H9 (cell line): ENCODE results near the gene MAP2K1. TPM values are rescaled to one million over a fixed set of nuclear protein-coding genes. Genes with fewer than 3 reads are reported as not detected.

Experiments
- DNase-seq: peaks from one replicate; pipeline ENCODE4 v3.0.0-alpha.2; 2017
- H2AFZ ChIP-seq: one replicate; pipeline ENCODE4 v1.6.1; 2013; ENCODE audit warnings: mild to moderate bottlenecking, low read length, control low read depth, moderate library complexity
- H2AK5ac ChIP-seq: 2 replicates; pipeline ENCODE4 v1.6.1; 2013; ENCODE audit warnings: low read length, control low read depth, mixed read lengths; ENCODE audit not compliant: insufficient read length
- H2BK120ac ChIP-seq: one replicate; pipeline ENCODE4 v1.6.1; 2013; ENCODE audit warnings: low read depth, mild to moderate bottlenecking, low read length, control low read depth, inconsistent platforms; ENCODE audit not compliant: poor library complexity, severe bottlenecking
- H2BK12ac ChIP-seq: 2 replicates; pipeline ENCODE4 v1.6.1; 2013; ENCODE audit warnings: low read length, control low read depth, mixed read lengths, low read depth; ENCODE audit not compliant: insufficient read length
- H2BK15ac ChIP-seq: 2 replicates; pipeline ENCODE4 v1.6.1; 2013; ENCODE audit warnings: low read depth, low read length, control low read depth
- H2BK20ac ChIP-seq: one replicate; pipeline ENCODE4 v1.6.1; 2013; ENCODE audit warnings: low read depth, mild to moderate bottlenecking, low read length, control low read depth, inconsistent platforms; ENCODE audit not compliant: poor library complexity, severe bottlenecking
- H2BK5ac ChIP-seq: 2 replicates; pipeline ENCODE4 v1.6.1; 2013; ENCODE audit warnings: low read length, control low read depth, mixed read lengths; ENCODE audit not compliant: insufficient read length
- H3K14ac ChIP-seq: 2 replicates; pipeline ENCODE4 v1.6.1; 2013; ENCODE audit warnings: low read length, control low read depth; ENCODE audit not compliant: insufficient read depth
- H3K18ac ChIP-seq: 2 replicates; pipeline ENCODE4 v1.6.1; 2013; ENCODE audit warnings: low read depth, mild to moderate bottlenecking, mixed read lengths, low read length, control low read depth; ENCODE audit not compliant: insufficient read length
- H3K23ac ChIP-seq: 2 replicates; pipeline ENCODE4 v1.6.1; 2013; ENCODE audit warnings: low read length, control low read depth, mixed read lengths, low read depth; ENCODE audit not compliant: insufficient read length
- H3K23me2 ChIP-seq: 2 replicates; pipeline ENCODE4 v1.6.1; 2013; ENCODE audit warnings: low read depth, mild to moderate bottlenecking, mixed read lengths, low read length, control low read depth; ENCODE audit not compliant: insufficient read length, poor library complexity, severe bottlenecking
- H3K27ac ChIP-seq: 2 replicates; pipeline ENCODE4 v1.5.1; 2013; ENCODE audit warnings: low read length, control low read depth, mixed read lengths, low read depth; ENCODE audit not compliant: insufficient read length
- H3K27me3 ChIP-seq: 2 replicates; pipeline ENCODE4 v1.6.1; 2013; ENCODE audit warnings: low read length, control low read depth, inconsistent platforms; ENCODE audit not compliant: insufficient read depth
- H3K4ac ChIP-seq: 2 replicates; pipeline ENCODE4 v1.6.1; 2013; ENCODE audit warnings: low read depth, mild to moderate bottlenecking, control low read depth, inconsistent platforms, low read length, moderate library complexity
- H3K4me1 ChIP-seq: 2 replicates; pipeline ENCODE4 v1.6.1; 2013; ENCODE audit warnings: low read length, control low read depth, inconsistent platforms; ENCODE audit not compliant: insufficient read depth
- H3K4me2 ChIP-seq: 2 replicates; pipeline ENCODE4 v1.6.1; 2013; ENCODE audit warnings: low read length, control low read depth, mixed read lengths; ENCODE audit not compliant: insufficient read length, insufficient read depth
- H3K56ac ChIP-seq: 2 replicates; pipeline ENCODE4 v1.6.1; 2013; ENCODE audit warnings: low read depth, mild to moderate bottlenecking, mixed read lengths, low read length, control low read depth; ENCODE audit not compliant: insufficient read length
- H3K79me1 ChIP-seq: 2 replicates; pipeline ENCODE4 v1.6.1; 2013; ENCODE audit warnings: low read depth, mild to moderate bottlenecking, moderate library complexity, low read length, control low read depth, inconsistent platforms; ENCODE audit not compliant: insufficient read depth, poor library complexity, severe bottlenecking
- H3K79me2 ChIP-seq: 2 replicates; pipeline ENCODE4 v1.6.1; 2013; ENCODE audit warnings: low read length, control low read depth, inconsistent platforms; ENCODE audit not compliant: insufficient read depth
- H3K9ac ChIP-seq: 2 replicates; pipeline ENCODE4 v1.6.1; 2013; ENCODE audit warnings: low read length, control low read depth, mixed read lengths; ENCODE audit not compliant: insufficient read length; ENCODE audit errors: extremely low read depth
- H3K9me3 ChIP-seq: one replicate; pipeline ENCODE4 v1.6.1; 2013; ENCODE audit warnings: low read depth, low read length, inconsistent platforms; ENCODE audit not compliant: control insufficient read depth
- H3T11ph ChIP-seq: one replicate; pipeline ENCODE4 v1.6.1; 2013; ENCODE audit warnings: mild to moderate bottlenecking, low read length, control low read depth, inconsistent platforms
- H4K20me1 ChIP-seq: one replicate; pipeline ENCODE4 v1.6.1; 2013; ENCODE audit not compliant: control insufficient read depth, insufficient read length, insufficient read depth
- H4K5ac ChIP-seq: 2 replicates; pipeline ENCODE4 v1.6.1; 2013; ENCODE audit warnings: low read depth, mild to moderate bottlenecking, mixed read lengths, low read length, control low read depth; ENCODE audit not compliant: insufficient read length
- H4K8ac ChIP-seq: replicated peaks from 2 replicates; pipeline ENCODE4 v1.6.1; 2013; ENCODE audit warnings: low read length, control low read depth, mixed read lengths, low read depth; ENCODE audit not compliant: insufficient read length
- H4K91ac ChIP-seq: 2 replicates; pipeline ENCODE4 v1.6.1; 2013; ENCODE audit warnings: low read depth, mild to moderate bottlenecking, moderate library complexity, mixed read lengths, low read length, control low read depth; ENCODE audit not compliant: insufficient read length
- H3K27ac Mint-ChIP-seq, 3 experiments: 2 replicates in 2 of 3; 3 replicates in 1 of 3; pipeline ENCODE4 v1.8.0; 2020 to 2021; ENCODE audit warnings: mixed read lengths in 3 of 3, mild to moderate bottlenecking in 1 of 3, moderate library complexity in 1 of 3
- H3K27me3 Mint-ChIP-seq: 2 replicates; pipeline ENCODE4 v1.8.0; 2021; ENCODE audit warnings: low read depth, mild to moderate bottlenecking, moderate library complexity, mixed read lengths
- H3K36me3 Mint-ChIP-seq, 3 experiments: 2 replicates in 2 of 3; 3 replicates in 1 of 3; pipeline ENCODE4 v1.8.0; 2020 to 2021; ENCODE audit warnings: low read depth in 3 of 3, mixed read lengths in 3 of 3; ENCODE audit not compliant: insufficient read depth in 1 of 3
- H3K4me1 Mint-ChIP-seq, 2 experiments: 2 replicates each; pipeline ENCODE4 v1.8.0; 2020; ENCODE audit warnings: mixed read lengths in 2 of 2
- H3K4me3 Mint-ChIP-seq, 2 experiments: 2 replicates in 1 of 2; 3 replicates in 1 of 2; pipeline ENCODE4 v1.8.0; 2020 to 2021; ENCODE audit warnings: mild to moderate bottlenecking in 2 of 2, mixed read lengths in 2 of 2, moderate library complexity in 1 of 2
- H3K9me3 Mint-ChIP-seq, 2 experiments: 2 replicates in 1 of 2; 3 replicates in 1 of 2; pipeline ENCODE4 v1.8.0; 2020; ENCODE audit warnings: mild to moderate bottlenecking in 2 of 2, mixed read lengths in 2 of 2, moderate library complexity in 1 of 2
- CTCF ChIP-seq: fragments of 200-600 bp; sonication (generic); conservative IDR thresholded peaks from 3 replicates; pipeline ENCODE4 v1.8.0; 2021; ENCODE audit warnings: antibody characterized with exemption, mild to moderate bottlenecking
- WGBS: extraction: QIAGEN DNeasy Blood & Tissue Kit; methylation state at CpG from one replicate; pipeline ENCODE4 v1.1.7; 2013; ENCODE audit warnings: missing lambda C conversion rate, low lambda C conversion rate, mixed read lengths; ENCODE audit not compliant: insufficient read length; ENCODE audit errors: extremely low coverage; 5-methylcytosine and 5-hydroxymethylcytosine counted together
- total RNA-seq: library from RNA; stranded (reverse); gene quantifications from 2 replicates; pipeline ENCODE4 v1.2.1, GENCODE V29; 2021

MAP2K1 gene
- total RNA-seq, 1 experiment from 2014 or later, result 50.8 TPM

GRCh38 chr15:66424963-66425612 is 38.4 kb downstream of the MAP2K1 start:
- Histone ChIP-seq H3K23ac (no peak overlapping the region), H3K27ac (no peak overlapping the region), H3K79me1 (peaks cover 7% of the 10 kb centered on the region), H3T11ph (no peak overlapping the region), H3K4ac (no peak overlapping the region), H4K91ac (no peak overlapping the region), H3K23me2 (no peaks in the 10 kb centered on the region), H2BK20ac (peak overlapping the region; percentile 49), H3K79me2 (peaks cover 5% of the 10 kb centered on the region; the same call in 1 of the 2 replicates), H3K14ac (0 out of 2 replicates have a peak overlapping the region, but pooled peaks have one; percentile 22), H2BK120ac (no peak overlapping the region), H2BK12ac (no peak overlapping the region), H3K9ac (no peak overlapping the region), H2BK5ac (no peak overlapping the region), H4K8ac (no peak overlapping the region), H3K4me1 (peaks cover 6% of the 10 kb centered on the region), H2AFZ (no peak overlapping the region), H3K4me2 (no peak overlapping the region), H4K20me1 (peaks cover under 1% of the 10 kb centered on the region), H3K18ac (no peak overlapping the region), H2AK5ac (no peak overlapping the region), H3K27me3 (no peaks in the 10 kb centered on the region), H3K9me3 (no peaks in the 10 kb centered on the region), H2BK15ac (no peak overlapping the region), H4K5ac (no peak overlapping the region), H3K56ac (no peak overlapping the region)
- TF ChIP-seq CTCF, result no peak
- Mint-ChIP-seq H3K9me3 (no peaks in the 10 kb centered on the region), H3K4me1 (peaks cover 21 to 25% of the 10 kb centered on the region in 2 experiments), H3K4me3 (no peak overlapping the region), H3K27me3 (no peaks in the 10 kb centered on the region), H3K27ac (peak overlapping the region in 2 of 3 experiments; percentile 5 to 76; a peak in 2 of 7 replicates), H3K36me3 (no peaks in the 10 kb centered on the region)
- no CpG with 5 or more reads among the region's 9 CpGs for WGBS
- no peak for DNase-seq
